ENCODE data around the gene CCDC54.

Gene CCDC54

DNA sequence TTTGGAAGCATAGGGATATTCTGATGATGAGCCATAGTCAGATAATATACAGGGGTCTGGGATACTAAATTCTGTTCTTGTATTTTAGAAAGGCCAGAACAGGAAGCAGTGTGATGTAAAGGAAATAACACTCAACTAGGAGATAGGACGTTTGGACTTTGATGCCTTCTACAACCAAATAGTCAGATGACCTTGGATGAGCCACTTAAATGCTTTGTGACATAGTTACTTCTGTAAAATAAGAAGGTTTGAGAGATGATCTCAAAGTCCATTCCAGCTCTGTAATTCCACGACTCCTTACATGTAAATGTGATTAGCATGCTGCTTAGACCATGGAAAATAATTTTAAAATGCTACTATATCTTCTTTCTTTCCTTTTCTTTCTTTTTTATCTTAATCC, 29.5 kb upstream of the CCDC54 start:
- peak; percentile 5 to 44 for DNase-seq (ENCODE audit: low read depth in 2 of 2)
- TF ChIP-seq, protein P1, sequence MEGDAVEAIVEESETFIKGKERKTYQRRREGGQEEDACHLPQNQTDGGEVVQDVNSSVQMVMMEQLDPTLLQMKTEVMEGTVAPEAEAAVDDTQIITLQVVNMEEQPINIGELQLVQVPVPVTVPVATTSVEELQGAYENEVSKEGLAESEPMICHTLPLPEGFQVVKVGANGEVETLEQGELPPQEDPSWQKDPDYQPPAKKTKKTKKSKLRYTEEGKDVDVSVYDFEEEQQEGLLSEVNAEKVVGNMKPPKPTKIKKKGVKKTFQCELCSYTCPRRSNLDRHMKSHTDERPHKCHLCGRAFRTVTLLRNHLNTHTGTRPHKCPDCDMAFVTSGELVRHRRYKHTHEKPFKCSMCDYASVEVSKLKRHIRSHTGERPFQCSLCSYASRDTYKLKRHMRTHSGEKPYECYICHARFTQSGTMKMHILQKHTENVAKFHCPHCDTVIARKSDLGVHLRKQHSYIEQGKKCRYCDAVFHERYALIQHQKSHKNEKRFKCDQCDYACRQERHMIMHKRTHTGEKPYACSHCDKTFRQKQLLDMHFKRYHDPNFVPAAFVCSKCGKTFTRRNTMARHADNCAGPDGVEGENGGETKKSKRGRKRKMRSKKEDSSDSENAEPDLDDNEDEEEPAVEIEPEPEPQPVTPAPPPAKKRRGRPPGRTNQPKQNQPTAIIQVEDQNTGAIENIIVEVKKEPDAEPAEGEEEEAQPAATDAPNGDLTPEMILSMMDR (IDR thresholded peaks at IDR 0.05; ENCODE audit: low read depth, low read length), result no peak
- H3K4me3 ChIP-seq (replicated peaks in 1 of 2; ENCODE audit: low read depth in 2 of 2, low read length in 2 of 2), result no peak overlapping the region

GRCh38 chr3:107356706-107357105, 20.5 kb upstream of the CCDC54 start:
- no peak for DNase-seq (ENCODE audit: low read depth in 2 of 2)
- TF ChIP-seq, protein P1 (IDR thresholded peaks at IDR 0.05; ENCODE audit: low read depth, low read length), result no peak
- no peak overlapping the region for H3K4me3 ChIP-seq (replicated peaks in 1 of 2; ENCODE audit: low read depth in 2 of 2, low read length in 2 of 2)

GRCh38 chr3:107361633-107362032, 15.6 kb upstream of the CCDC54 start:
- no peak overlapping the region for H3K4me3 ChIP-seq (replicated peaks in 1 of 2; ENCODE audit: low read depth in 2 of 2, low read length in 2 of 2)
- TF ChIP-seq, protein P1 (IDR thresholded peaks at IDR 0.05; ENCODE audit: low read depth, low read length), result no peak
- DNase-seq (ENCODE audit: low read depth in 2 of 2), result no peak

DNA sequence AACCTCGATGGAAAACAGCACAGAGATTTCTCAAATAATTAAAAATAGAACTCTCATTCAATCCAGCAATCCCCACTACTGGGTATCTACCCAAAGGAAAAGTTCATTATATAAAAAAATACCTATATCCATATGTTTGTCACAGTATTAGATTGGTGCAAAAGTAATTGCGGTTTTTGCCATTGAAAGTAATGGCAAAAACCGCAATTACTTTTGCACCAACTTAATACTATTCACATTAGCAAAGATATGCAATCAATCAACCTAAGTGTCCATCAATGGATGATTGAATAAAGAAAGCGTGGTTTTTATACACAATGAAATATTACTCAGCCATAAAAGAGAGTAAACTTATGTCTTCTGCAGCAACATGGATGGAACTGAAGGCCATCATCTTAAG, 12.2 kb upstream of the CCDC54 start:
- no peak overlapping the region for H3K4me3 ChIP-seq (replicated peaks in 1 of 2; ENCODE audit: low read depth in 2 of 2, low read length in 2 of 2)
- TF ChIP-seq, protein P1 (IDR thresholded peaks at IDR 0.05; ENCODE audit: low read depth, low read length), result no peak
- no peak for DNase-seq (ENCODE audit: low read depth in 2 of 2)

GRCh38 chr3:107366766-107367165, 10.5 kb upstream of the CCDC54 start:
- no peak overlapping the region for H3K4me3 ChIP-seq (replicated peaks in 1 of 2; ENCODE audit: low read depth in 2 of 2, low read length in 2 of 2)
- TF ChIP-seq, protein P1 (IDR thresholded peaks at IDR 0.05; ENCODE audit: low read depth, low read length), result no peak
- no peak for DNase-seq (ENCODE audit: low read depth in 2 of 2)

DNA sequence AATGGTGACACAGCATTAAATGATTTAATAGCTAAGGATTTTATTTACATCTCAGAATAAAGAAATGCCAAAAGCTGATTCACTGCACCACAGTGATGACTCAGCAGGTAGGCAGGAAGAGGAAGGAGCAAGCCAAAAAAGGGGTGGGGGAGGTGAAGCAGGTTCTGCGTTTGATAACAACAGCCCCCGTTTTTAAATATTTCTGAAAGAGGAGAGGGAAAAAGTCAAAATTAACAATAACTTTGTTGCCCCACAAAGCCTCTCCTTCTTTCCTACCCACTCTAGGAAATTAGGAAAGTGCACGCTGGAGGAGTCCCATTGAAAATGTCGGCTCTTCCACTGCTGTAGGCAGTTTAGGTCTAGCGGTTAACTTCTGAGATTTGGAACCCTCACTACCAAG, 9.9 kb upstream of the CCDC54 start:
- peak; percentile 62 to 87 for DNase-seq (ENCODE audit: low read depth in 2 of 2)
- TF ChIP-seq, protein P1 (IDR thresholded peaks at IDR 0.05; ENCODE audit: low read depth, low read length), result no peak
- H3K4me3 ChIP-seq (replicated peaks in 1 of 2; ENCODE audit: low read depth in 2 of 2, low read length in 2 of 2), result no peak overlapping the region

DNA sequence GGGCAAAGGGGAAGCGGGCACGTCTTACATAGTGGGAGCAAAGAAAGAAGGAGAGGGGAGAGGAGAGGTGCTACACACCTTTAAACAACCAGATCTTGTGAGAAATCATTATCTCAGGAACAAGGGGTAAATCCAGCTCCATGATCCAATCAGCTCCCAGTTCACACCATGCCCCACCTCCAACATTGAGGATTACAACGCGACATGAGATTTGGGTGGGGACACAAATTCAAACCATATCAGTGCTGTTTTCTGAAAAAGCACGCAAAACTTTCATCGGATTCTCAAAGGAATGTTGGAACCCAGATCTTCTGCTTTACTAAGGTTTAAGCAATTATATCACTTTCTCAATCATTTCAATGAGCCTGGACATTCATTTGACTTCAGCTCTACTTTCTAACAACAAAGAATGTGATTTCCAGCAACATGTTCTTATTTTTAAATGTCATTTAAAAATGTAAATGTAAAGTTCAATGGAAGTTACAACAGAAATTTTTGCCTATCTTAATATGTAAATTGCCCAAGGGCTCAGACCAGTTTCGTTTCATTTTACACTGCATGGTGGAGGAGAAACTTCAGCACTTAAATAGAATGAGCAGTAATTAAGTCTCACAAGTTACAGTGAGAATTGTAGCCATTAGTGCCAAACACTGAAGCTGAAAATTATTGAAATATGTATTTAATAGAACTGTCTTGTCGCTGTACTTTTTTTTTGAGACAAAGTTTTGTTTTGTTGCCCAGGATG, 8.4 kb upstream of the CCDC54 start:
- no peak overlapping the region for H3K4me3 ChIP-seq (replicated peaks in 1 of 2; ENCODE audit: low read depth in 2 of 2, low read length in 2 of 2)
- TF ChIP-seq, protein P1 (IDR thresholded peaks at IDR 0.05; ENCODE audit: low read depth, low read length), result no peak
- no peak for DNase-seq (ENCODE audit: low read depth in 2 of 2)

Measured in cardiac fibroblast (primary cell).